G401 (cell line): ENCODE results near the gene PRPF8. TPM values are rescaled to one million over a fixed set of nuclear protein-coding genes. Genes with fewer than 3 reads are reported as not detected.
"Not testable (repeated sequence)": the region's sequence is repeated elsewhere in the genome, so short reads cannot be mapped to it uniquely, and the experiment has no call there.

ENCODE experiments used
- DNase-seq: peaks from one replicate; pipeline ENCODE4 v3.0.0-alpha.2; 2015; ENCODE audit warnings: low spot score
- in situ Hi-C: cut with HindIII; loops from 2 replicates; pipeline ENCODE4 v1.10.0; 2016; ENCODE audit warnings: low sequenced_read_pairs, mixed read lengths
- total RNA-seq: library from RNA; depleted of rRNA; stranded (reverse); fragments of >200 nt; shearing (Covaris generic); gene quantifications from 2 replicates; pipeline ENCODE4 v1.2.3, GENCODE V29; 2014

The PRPF8 gene
- total RNA-seq, 1 experiment from 2014 or later, result 202 TPM

GRCh38 chr17:1718362-1719165 is 33.9 kb upstream of the PRPF8 start:
- in situ Hi-C loops, result loop anchor here (5.0 kb wide), 1 partner anchor 44 kb away; the partner anchor contains the start of gene SERPINF1
- DNase-seq, result no peak

GRCh38 chr17:1716912-1717695 is 32.4 kb upstream of the PRPF8 start:
- peak; percentile 99 for DNase-seq
- in situ Hi-C loops, result loop anchor here (5.0 kb wide), 1 partner anchor 45 kb away; the partner anchor contains the start of gene SERPINF1

GRCh38 chr17:1716076-1716911 is 31.6 kb upstream of the PRPF8 start:
- in situ Hi-C loops, result loop anchor here (5.0 kb wide), 1 partner anchor 46 kb away; the partner anchor contains the start of gene SERPINF1
- peak; percentile 100 for DNase-seq

GRCh38 chr17:1715803-1716075 is 31.1 kb upstream of the PRPF8 start:
- no peak for DNase-seq
- in situ Hi-C loops, result loop anchor here (5.0 kb wide), 1 partner anchor 47 kb away; the partner anchor contains the start of gene SERPINF1

GRCh38 chr17:1714980-1715802 is 30.5 kb upstream of the PRPF8 start:
- DNase-seq, result peak; percentile 32
- in situ Hi-C loops, result loop anchor here (5.0 kb wide), 1 partner anchor 47 kb away; the partner anchor contains the start of gene SERPINF1

- in situ Hi-C loops, result no loop called here
- DNase-seq, result peak; percentile 69
Observed at GRCh38 chr17:1714427-1714979, 29.8 kb upstream of the PRPF8 start.

GRCh38 chr17:1713878-1714426 is 29.3 kb upstream of the PRPF8 start:
- in situ Hi-C loops, result no loop called here

GRCh38 chr17:1713160-1713877 is 28.7 kb upstream of the PRPF8 start:
- DNase-seq, result no peak
- in situ Hi-C loops, result no loop called here

More at GRCh38 chr17:1713878-1714426, 29.3 kb upstream of the PRPF8 start:
- peak; percentile 76 for DNase-seq

- in situ Hi-C loops, result no loop called here
- no peak for DNase-seq
Observed at GRCh38 chr17:1712271-1712670, 27.6 kb upstream of the PRPF8 start.

- in situ Hi-C loops, result no loop called here
- DNase-seq, result no peak
Observed at GRCh38 chr17:1711804-1712203, 27.1 kb upstream of the PRPF8 start.

GRCh38 chr17:1710807-1711553 is 26.3 kb upstream of the PRPF8 start:
- DNase-seq, result peak; percentile 12
- in situ Hi-C loops, result no loop called here

GRCh38 chr17:1709971-1710806 is 25.5 kb upstream of the PRPF8 start, which contains the start of gene TLCD2:
Gene TLCD2, minus strand, starts transcription at chr17:1710377. Its CDS starts 135 bp downstream, at chr17:1710242.
- in situ Hi-C loops, result no loop called here
- peak; percentile 19 for DNase-seq

GRCh38 chr17:1709403-1709951 is 24.8 kb upstream of the PRPF8 start:
- in situ Hi-C loops, result no loop called here
- no peak for DNase-seq

- in situ Hi-C loops, DNase-seq: not testable (repeated sequence)
Observed at GRCh38 chr17:1708791-1709346, 24.2 kb upstream of the PRPF8 start.

GRCh38 chr17:1707107-1707506 is 22.4 kb upstream of the PRPF8 start:
- in situ Hi-C loops, result no loop called here
- no peak for DNase-seq
